Hindlimb muscle (tissue), 1 donor: ENCODE measurements around the gene UNC80. TPM values are rescaled to one million over a fixed set of nuclear protein-coding genes. Genes with fewer than 3 reads are reported as not detected.

Experiments
- DNase-seq: peaks from one replicate; pipeline ENCODE4 v3.0.0-alpha.2; 2013
- polyA plus RNA-seq: library from polyadenylated mRNA; unstranded; fragments of 120-200 nt; gene quantifications from one replicate; pipeline ENCODE4 v1.2.1, GENCODE V29; 2013; ENCODE audit not compliant: insufficient read length

UNC80 gene
- polyA plus RNA-seq, 1 donor, result 2.8 TPM

DNA sequence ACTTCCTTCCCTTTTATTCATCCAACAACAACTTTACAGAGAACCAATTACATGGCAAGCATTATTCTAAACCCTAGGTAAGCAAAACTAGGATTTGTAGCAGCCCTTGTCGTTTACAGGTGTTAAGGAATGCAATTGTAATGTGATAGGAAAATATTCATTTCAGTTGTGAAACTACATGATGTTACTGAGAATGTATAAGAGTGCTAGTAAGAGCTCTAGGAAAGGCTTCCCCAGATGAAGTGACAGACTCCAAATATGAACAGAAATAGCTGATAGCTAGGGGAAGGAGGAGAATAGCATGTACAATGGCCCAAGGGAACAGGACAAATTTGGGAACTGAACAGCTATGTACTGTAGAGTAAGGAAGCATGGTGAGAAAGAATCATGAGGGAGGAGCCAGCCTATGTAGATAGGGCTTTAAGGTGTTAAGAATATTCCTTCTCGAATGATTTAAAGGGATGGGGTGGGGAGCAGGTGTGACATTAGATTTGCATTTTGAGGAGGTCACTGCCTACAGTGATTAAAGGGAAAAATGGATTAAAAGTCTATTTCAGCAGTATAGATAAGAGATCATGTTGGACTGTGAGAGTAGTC is 262.6 kb downstream of the UNC80 start:
- DNase-seq, result no peak

DNA sequence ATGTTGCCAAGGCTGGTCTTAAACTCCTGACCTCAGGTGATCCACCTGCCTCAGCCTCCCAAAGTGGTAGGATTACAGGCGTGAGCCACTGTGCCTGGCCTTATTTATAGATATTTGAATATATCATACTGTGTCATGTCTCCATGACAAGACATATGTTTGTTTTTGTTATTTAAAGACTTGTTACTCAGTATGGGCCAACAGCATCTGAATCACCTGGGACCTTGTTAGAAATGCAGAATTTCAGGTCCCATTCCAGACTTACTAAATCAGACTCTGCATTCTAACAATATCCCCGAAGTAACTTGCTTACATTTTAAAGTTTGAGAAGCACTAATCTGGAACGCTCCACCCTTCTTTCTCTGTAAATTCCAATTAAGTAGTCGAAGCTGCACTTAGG is 264.0 kb downstream of the UNC80 start:
- no peak for DNase-seq

DNA sequence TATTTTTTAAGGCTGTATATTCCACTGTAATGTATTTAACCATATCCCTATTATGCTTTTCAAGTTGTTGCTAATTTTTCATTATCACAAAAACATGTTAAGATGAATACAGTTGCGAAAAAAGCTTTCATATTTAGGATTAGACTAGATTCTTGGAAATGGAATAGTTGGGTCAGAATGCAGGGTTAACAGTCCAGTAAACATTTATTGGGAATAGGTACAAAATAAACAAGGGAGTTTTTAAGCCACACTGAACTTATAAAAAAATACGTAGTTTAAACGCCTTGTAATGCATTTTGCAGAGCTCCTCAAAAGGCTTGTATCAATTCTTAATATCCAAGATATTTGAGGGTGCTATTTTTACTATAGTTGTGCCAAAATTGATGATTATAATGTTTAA is 266.4 kb downstream of the UNC80 start:
- no peak for DNase-seq

DNA sequence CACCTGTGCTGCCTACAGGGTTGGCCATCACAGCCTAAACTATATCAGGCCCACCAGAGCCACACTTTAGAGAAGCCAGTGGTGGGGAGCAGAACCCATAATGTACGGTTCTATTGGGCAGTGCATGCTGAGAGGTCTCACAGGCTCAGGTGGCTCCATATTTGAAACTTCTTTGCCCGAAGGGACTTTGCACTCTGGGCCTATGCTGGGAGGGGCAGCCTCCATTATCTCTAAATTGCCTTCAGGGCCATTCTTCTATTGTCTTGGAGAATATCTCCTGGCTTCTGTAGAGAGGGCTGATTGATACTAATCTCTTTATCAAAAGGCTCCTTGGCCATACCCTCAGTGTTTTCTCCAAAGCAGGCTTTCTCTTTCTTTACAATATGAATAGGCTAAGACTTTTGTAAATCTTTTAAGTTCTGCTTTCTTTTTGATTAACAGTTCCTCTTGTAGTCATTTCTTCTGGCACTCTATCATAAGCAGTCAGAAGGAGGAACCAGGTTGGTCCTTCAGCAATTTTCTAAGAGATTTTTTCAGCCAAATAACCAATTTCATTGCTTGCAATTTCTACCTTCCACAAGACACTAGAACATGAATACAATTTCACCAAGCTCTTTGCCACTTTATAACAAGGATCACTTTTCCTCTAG is 275.3 kb downstream of the UNC80 start:
- DNase-seq, result no peak

Other genes starting within 250 kb of the UNC80 start
- gene RPE, start 230.8 kb downstream of the UNC80 start, polyA plus RNA-seq, result 22.7 TPM